Measurements from ENCODE around the gene OGFOD1. TPM values are rescaled to one million over a fixed set of nuclear protein-coding genes. Genes with fewer than 3 reads are reported as not detected.

OGFOD1 gene
- 35.9 TPM for total RNA-seq

DNA sequence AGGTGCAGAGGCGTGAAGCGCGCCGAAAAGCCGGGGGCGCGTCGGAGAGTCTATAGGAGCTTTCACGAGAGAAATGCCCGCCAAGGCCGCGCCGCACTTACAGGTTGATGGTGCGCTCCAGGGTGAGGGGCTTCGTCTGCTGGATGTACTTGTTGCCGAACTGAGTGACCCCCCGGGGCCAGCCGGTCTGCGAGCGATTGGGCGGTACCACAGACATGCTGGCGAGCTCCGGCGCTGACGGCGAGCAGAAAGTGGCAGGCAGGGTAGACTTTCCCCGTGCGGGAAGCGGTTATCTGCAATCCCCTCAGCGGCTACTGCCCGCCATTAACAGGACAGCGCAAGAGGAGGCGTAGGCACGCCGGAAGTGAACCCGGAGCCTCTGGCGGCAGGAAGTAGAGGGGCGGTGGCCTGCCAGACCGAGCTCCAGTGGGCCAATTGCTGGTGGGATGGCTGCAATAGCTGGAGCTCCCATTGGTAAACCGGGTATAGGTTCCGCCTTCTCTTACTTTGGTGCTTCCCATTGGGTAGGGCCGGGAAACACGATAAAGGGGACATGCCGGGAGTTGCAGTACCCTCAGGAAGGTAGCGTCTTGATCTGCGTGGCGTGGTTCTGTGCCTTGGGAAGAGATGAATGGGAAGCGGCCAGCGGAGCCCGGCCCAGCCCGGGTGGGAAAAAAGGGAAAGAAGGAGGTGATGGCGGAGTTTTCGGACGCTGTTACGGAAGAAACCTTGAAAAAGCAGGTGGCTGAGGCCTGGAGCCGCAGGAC is at the start of gene OGFOD1, which contains the start of gene NUDT21:
TSS of gene OGFOD1 (plus strand) at position 569 of the 767 bp plus-strand sequence. CDS start at position 628, 59 bp downstream.
TSS of gene NUDT21 (minus strand) at position 347 of the 767 bp plus-strand sequence. CDS start at position 217, 130 bp downstream.
- DNase-seq (ENCODE audit: low spot score) (peak; percentile 93), ATAC-seq (peak; percentile 100)
- intact Hi-C loops (cut with DNase I): no loop called here

DNA sequence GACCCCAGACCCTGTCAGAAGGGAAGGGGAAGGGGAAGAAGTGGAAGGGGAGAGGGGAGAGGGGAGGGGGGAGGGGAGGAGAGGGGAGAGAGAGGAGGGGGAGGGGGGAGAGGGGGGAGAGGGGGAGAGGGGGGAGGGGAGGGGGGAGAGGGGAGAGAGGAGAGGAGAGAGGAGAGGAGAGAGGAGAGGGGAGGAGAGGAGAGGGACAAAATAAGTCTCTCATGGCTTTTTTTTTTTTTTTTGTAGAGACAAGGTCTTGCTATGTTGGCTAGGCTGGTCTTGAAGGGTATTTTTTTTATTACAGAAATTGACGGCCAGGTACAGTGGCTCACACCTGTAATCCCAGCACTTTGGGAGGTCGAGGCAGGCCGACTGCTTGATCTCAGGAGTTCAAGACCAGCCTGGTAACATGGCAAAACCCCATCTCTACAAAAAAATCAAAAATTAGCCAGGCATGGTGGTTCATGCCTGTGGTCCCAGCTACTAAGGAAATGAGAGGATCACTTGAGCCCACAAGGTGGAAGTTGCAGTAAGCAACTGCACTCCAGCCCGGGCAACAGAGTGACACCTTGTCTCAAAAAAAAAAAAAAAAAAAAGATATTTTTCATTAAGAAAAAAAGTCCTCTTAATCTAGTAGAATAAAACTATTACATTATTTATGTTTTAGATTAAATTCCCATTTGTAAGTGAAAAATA is 45.2 kb upstream of the OGFOD1 start:
- no peak for ATAC-seq
- DNase-seq (ENCODE audit: low spot score): no peak
- intact Hi-C loops (cut with DNase I): no loop called here

DNA sequence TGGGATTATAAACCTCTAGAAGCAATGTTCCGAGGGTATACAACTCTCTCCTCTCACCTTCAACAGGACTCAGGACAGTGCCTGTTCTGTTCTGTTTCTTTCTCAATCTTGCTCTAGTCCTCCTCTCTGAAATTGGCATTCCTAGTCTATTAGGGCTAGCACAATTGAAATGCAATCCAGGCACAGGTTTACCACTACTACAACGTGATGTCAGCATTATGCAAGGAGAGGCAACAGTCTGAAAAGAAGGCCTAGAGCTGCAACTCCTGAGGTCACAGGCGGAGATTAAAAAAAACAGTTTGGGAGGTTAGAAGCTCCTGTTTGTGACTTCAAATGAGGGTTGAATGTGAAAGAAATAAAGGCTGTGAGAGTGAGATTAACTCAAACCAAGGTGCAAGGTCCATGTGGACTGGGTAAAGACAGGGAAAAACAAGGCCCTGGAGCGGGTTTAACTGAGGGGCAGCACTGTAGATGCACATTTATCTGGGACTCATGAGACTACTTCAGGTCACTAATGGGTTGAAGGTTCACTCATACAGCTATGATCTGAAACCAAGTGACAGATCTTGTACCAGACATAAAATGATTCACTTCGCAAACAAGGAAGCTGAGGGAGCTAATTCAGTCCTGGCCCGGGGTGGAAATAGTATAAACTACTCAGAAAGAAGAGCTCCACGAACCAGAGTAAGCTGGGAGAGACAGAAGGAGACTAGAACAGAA is 42.8 kb upstream of the OGFOD1 start:
- DNase-seq (ENCODE audit: low spot score) (no peak), ATAC-seq (no peak)
- intact Hi-C loops (cut with DNase I): no loop called here

DNA sequence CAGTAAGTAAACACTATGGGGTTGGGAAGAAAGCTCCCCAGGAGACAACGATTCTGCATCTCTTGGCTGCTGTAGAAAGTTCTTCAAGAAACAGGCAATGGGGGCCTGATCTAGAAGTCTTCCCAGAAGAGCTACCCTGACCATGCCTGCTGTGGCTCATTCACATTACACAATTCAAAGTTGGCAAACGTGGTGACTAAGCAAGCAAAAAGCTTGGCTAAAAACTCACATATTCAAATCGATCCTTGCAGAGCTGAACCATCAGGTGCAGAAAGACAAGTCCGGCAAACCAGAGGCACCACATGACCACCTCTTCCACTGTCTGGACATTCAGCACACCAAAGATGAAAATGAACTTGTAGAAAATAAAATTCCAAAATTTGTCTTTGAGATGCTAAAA is 42.2 kb upstream of the OGFOD1 start:
- intact Hi-C loops (cut with DNase I): no loop called here
- ATAC-seq (no peak), DNase-seq (ENCODE audit: low spot score) (no peak)

DNA sequence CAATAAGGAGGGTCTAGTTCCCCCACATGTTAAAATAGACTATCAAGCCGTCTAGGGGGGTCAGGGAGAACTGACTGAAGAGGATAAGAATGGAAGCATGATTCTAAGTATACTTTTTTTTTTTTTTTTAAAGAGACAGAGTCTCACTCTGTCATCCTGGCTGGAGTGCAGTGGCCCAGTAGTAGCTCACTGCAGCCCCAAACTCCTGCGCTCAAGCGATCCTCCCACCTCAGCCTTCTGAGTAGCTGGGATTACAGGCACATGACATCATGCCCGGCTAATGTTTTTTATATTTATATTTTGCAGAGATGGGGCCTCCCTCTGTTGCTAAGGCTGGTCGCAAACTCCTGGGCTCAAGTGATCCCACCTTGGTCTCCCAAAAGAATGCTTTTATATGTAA is 40.2 kb upstream of the OGFOD1 start:
- DNase-seq (ENCODE audit: low spot score) (no peak), ATAC-seq (no peak)
- intact Hi-C loops (cut with DNase I): no loop called here

DNA sequence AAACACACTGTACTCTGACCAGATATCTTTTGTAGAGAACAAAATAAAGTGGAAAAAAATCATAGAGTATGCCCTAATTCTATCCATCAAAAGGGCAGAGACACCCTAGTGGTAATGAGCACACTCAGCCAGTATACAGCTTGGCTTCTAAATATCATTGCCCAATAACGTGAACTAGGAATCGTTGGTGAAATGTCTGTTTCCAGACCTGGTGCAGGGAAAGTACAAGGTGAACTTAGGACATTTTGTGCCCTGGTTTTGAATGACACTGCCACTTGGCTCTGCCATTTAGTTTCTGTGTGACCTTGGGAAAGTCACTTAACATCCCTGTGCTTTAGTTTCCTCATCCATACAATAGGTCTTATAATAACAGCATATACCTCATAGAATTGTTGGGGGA is 39.7 kb upstream of the OGFOD1 start:
- ATAC-seq: no peak

DNA sequence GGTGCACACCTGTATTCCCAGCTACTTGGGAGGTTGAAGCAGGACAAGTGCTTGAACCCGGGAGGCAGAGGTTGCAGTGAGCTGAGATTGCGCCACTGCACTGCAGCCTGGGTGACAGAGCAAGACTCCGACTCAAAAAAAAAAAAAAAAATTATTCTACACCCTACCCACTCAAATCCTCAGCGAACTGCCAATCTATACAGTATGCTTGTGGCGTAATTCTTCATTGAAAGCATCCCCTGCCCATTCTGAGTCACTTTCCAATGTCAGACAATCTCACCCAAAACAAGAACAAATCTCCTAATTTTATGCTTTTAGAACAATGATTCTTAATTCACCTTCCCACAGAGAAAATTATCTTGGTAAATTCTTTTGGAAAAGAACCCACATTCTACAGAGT is 38.0 kb upstream of the OGFOD1 start:
- DNase-seq (ENCODE audit: low spot score) (no peak), ATAC-seq (no peak)
- intact Hi-C loops (cut with DNase I): no loop called here

More for the DNA sequence above, 39.7 kb upstream of the OGFOD1 start:
- intact Hi-C loops (cut with DNase I): no loop called here
- no peak for DNase-seq (ENCODE audit: low spot score)

DNA sequence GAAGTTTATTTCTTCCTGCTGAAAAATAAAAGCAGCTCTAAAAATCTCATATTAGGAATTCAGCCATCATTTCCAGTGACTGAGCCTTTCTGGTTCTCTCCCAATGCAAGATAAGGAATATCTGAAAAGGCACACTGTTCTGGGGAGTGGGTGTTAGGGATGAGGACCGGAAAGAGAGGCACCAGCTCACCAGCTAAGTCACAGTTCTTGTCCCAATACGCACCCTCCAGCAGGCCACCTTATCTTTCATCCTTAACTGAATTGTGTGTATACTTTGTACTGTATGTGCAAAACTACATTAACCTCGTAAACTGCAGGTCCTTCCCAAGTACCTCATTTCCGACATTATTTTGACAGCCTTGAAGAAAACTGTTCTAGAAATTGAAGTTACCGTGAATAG is 37.0 kb upstream of the OGFOD1 start:
- DNase-seq (ENCODE audit: low spot score): no peak
- no peak for ATAC-seq
- intact Hi-C loops (cut with DNase I): no loop called here

DNA sequence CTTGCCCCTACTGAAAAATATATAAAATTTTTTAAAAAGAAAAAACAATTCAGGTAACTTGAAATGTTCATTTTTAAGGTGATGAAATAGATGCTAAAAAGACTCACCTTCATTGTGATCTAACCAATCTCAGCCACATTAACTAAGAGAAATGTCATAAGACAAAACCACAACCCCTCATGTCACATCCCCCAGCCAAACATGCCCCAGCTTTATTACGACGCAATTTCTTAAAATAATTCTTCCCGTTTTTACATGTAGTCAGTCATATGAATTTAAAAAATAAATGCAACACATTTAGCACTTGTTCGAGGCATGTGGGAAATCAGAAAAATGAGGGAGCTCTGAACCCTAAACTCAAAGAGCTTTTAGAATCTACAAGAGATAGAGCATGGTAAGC is 35.5 kb upstream of the OGFOD1 start:
- no peak for ATAC-seq
- no peak for DNase-seq (ENCODE audit: low spot score)
- intact Hi-C loops (cut with DNase I): no loop called here

DNA sequence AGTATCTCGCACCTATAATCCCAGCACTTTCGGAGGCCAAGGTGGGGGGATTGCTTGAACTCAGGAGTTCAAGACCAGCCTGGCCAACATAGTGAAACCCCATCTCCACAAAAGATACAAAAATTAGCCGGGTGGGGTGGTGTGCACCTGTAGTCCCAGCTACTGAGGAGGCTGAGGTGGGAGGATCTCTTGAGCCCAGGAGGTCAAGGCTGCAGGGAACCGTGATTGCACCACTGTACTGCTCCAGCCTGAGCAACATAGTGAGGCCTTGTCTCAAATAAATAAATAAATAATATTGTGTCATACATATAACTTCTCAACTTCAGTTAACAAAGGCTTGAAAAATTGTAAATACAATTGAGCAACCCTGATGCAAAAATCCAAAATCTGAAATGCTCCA is 34.2 kb upstream of the OGFOD1 start:
- no peak for ATAC-seq
- DNase-seq (ENCODE audit: low spot score): no peak
- intact Hi-C loops (cut with DNase I): no loop called here

DNA sequence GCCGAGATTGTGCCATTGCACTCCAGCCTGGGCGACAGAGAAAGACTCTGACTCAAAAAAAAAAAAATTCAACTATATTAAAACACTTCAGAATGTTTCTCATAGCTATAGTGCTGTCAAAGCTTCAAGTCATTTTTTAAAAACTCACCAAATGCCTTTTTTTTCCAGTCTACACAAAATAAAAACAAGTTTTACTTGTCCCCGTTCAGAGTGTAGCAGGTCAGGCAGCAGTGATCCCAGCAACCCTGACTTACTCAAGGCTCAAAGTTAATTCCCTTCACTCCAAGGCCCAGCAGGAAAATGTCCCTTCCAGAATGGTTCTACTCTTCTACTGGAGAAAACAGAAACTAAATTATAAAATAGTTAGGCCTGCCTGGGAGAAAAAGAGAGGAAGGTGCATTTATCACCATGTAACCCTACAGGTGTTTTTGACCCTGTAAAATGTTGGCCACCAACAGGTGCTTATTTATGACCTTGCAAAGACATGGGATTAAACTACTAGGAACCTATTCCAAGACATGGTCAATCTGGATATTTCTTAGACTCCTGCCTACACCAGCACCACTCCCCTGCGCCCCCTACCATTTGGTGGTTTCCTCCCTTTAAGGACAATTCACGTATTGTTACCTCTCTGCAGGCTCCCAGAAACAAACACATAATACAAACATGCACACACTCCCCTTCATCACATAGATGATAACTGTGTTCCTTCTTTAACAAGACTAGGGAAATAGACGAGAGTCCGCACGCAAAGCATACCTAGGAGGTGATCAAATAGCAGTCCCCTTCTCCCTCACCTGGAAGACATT is 31.4 kb upstream of the OGFOD1 start:
- ATAC-seq (no peak), DNase-seq (ENCODE audit: low spot score) (no peak)
- intact Hi-C loops (cut with DNase I): no loop called here

DNA sequence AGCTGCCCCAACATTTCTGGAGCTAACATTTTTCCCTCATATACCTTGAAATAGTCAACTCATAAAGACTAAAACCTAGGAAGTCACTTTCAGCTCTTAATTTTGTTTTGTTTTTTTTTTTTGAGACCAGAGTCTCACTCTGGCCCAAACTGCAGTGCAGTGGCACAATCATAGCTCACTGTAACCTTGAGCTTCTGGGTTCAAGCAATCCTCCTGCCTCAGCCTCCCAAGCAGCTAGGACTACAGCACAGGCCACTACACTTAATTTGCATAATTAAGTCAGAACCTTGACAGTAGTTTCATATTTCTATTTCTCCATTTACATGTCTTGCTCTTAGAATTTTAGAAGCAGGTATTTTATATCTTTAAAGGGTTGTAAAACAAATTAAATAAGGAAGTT is 30.7 kb upstream of the OGFOD1 start:
- DNase-seq (ENCODE audit: low spot score) (no peak), ATAC-seq (no peak)
- intact Hi-C loops (cut with DNase I): no loop called here

DNA sequence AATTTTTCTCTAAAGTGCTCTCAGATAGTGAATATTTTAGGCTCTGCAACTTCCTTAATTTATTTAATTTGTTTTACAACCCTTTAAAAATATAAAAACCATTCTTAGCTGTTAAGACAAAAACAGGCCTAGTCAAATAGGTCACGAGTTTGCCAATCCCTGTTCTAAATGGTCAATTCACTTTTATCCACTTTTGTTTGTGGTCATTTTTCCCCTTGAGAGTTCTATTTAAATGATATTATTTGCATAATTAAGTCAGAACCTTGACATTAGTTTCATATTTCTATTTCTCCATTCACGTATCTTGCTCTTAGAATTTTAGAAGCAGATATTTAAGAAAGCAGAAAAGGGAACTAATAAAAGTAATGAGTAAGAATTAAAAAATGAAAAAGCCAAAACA is 30.0 kb upstream of the OGFOD1 start:
- DNase-seq (ENCODE audit: low spot score) (no peak), ATAC-seq (no peak)
- intact Hi-C loops (cut with DNase I): no loop called here

DNA sequence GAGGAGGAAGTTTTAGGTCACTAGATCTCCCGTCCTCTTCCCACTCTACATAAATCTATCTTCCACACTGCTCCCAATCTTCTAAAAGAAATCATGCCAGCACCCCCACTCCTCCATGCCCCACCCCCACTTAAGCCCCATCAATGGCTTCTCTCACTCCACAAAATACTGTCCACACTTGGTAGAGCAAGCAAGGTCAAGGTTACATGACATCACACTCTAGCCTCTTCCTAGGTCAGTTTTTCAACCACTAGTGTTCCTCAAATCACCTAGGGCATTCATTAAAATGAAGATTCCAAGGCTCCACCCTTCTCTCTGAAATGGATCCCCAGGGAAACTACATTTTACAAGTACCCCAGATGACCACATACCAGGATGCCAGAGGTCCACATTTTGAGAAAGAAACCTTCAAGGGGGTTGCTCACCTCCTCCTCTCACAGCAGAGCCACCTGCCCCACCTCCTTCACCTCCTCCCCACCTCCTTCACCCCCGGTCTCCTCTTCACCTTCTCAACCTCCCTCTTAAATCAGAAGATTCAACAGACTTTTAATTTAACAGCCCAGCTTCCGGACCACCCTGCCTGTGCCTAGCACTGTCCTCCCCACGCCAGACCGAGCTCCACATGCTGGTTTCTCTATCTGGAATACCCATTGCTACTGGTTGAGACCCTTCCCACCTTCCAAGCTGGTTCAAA is 29.2 kb upstream of the OGFOD1 start:
- no peak for ATAC-seq
- DNase-seq (ENCODE audit: low spot score): no peak
- intact Hi-C loops (cut with DNase I): no loop called here

DNA sequence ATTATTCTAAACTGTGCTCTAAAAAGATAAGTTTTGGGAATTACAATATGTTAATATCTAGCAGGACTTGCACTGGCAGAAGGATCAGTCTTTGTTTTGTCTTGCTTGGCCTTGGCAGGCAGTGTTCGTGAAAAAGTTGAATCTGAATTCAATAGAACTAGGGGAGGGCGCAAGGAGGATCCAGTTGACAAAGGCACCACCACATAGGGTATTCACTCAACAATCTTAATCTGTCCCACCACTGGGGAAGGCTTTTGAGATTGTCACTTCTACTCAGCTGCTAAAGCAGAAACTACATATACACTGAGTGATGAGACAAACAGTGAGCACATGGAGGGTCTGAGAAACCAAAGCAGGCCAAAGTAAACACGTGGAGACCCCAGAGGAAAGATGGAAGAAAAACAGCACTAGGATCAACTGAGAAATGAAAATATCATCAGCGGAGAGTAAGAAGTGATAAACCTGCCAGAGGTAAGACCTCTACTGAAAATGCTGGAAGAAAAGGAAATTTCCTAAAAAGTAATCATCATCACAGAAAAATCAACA is 28.4 kb upstream of the OGFOD1 start:
- intact Hi-C loops (cut with DNase I): no loop called here
- DNase-seq (ENCODE audit: low spot score) (no peak), ATAC-seq (no peak)

DNA sequence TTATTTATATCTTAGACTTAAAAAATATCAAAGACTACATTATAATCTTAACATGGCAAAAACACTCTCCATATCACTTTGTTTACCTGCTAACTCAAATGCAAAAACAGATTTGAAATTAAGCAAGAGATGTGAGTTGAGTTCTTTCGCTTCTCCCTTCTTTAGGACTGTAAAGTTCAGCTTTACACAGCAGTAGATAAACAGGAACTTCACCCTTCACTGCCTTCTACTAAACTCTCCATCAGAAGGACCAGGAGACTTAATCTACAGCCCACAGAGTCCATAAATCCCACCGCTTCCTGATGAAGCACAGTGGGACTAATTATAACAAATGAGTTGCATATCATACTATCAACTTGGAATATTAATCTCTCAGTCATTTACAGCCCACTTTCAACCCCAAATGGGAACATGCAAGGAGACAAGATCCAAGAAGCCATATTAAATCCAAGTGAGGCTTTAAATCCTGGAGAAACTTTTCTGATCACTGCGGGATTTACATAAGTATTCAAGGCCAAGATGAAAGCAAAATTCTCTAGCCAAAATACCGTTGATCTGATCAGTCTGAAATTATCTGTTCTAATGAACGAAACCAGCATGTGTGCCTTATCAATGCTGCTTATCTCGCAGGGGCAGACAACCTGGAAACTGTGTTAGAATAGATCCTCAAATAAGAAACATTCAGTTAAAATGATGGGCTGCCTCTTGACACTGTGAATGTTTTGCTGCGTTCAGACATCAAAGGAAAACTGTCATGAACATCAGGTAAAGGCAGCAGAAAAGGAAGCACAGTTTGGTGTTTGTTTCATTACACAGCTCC is 27.6 kb upstream of the OGFOD1 start:
- no peak for DNase-seq (ENCODE audit: low spot score)
- no peak for ATAC-seq
- intact Hi-C loops (cut with DNase I): no loop called here

DNA sequence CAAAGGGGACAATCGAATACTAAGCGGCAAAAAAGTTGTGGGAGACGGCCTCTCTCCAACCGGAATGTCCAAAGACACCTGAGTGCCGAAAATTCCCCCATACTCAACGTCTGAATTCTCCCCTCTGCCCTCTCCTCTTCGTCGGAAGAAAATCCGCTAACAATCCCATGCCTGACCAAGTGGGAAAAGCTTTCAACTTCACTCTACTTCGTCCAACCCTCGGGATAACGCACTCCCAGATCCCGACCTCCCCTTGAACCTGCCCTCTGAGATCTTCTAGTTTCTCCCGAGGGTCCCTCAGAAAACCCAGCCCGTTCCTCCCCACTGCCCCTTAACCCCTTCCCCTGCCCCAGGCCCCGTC is 27.0 kb upstream of the OGFOD1 start:
- DNase-seq (ENCODE audit: low spot score): no peak
- intact Hi-C loops (cut with DNase I): no loop called here
- peak; percentile 22 for ATAC-seq
